ENCODE data around the gene AQP6.
"Not testable (repeated sequence)": the region's sequence is repeated elsewhere in the genome, so short reads cannot be mapped to it uniquely, and the experiment has no call there.

The AQP6 gene

DNA sequence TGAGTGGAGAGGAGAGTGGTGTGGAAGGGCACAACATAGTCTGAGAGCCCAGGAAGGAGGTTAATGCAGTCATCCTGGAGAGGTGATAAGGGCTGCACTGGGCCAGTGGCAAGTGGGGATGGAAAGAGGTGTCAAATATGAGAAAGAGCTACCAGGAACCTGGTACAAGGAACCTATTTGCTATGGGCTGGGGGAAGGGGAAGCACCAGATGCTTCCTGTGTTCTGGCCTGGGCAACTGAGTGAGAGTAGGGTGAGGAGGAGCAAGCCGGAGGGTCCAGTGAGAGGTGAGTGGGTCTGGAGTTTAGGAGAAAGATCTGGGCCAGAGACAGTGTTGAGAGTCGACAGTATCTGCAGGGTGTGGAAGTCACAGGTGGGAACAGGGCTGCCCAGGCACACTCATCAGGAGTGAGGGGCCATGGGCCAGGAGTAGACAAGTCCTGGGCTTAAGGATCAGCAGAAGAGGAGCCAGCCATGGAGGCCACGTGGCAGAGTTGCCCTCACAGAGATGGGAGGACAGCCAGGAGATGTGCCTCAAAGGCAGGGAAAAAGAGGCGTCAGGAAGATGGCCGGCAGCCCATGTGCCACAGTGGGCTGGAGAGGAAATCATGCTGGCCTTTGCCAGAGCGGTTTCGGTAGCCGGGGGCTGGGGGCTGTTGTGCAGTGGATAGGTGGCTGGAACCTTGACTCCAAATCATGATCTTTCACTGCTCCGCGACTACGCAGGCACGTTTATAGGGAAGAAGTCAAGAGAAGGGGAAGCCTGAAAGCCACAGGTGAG, 2.9 kb upstream of the AQP6 start:
- no peak for DNase-seq (ENCODE audit: low read depth, low spot score)

DNA sequence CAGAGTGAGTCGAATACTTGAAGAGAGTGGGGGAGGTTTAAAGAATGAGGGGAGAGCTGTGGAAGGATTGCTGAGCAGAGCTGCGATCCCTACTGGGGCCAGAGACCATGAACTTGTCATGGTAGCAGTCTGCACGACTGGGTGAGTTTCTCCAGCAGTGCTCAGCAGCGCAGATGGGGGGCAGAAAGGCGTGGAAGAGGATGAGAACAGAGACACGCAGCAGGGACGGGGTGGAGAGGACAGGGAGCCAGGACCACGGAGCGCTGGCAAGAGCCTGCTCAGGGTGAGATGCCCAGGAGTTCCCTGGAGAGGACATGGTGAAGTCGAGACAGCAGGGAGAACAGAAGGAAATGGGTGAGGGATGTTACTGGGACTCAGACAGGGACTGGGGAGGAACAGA, 2.1 kb upstream of the AQP6 start:
- no peak for DNase-seq (ENCODE audit: low read depth, low spot score)

DNA sequence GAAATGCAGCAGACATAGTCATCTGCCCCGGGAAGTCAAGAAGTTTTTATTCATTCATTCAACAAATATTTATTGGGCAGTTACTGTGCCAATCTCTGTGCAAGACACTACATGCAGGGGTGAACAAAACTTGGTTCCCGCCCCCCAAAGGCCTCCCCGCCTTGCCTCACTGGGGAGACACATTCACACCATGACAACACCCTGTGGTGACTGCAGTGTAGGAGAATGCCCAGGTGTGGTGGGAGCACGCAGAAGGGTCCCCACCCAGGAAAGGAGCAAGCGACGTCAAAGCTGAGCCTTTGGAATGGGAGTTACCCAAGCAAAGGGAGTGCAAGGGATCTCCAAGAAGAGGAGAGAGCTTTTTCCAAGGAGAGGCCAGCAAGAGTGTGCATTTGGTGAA, 1.6 kb upstream of the AQP6 start:
- DNase-seq (ENCODE audit: low read depth, low spot score) = no peak

DNA sequence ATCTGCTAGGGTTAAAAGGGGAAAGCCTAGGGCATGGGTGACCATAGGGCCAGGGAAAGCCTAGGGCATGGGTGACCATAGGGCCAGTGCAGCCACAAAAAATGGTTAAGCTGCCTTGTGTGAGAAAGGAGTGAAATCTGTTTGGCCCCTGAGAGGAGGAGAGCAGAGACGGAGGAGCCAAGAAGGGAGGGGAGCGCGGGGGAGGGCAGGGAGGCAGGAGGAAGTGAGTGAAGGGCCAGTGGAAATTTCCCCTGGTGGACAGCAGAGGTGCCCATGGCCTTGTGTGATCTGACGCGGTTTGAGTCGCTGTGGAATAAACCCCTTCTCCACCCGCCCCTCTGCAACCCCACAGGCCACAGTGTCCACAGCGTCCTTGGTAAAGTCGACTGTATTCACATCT, 618 bp upstream of the AQP6 start:
- DNase-seq (ENCODE audit: low read depth, low spot score) = no peak

DNA sequence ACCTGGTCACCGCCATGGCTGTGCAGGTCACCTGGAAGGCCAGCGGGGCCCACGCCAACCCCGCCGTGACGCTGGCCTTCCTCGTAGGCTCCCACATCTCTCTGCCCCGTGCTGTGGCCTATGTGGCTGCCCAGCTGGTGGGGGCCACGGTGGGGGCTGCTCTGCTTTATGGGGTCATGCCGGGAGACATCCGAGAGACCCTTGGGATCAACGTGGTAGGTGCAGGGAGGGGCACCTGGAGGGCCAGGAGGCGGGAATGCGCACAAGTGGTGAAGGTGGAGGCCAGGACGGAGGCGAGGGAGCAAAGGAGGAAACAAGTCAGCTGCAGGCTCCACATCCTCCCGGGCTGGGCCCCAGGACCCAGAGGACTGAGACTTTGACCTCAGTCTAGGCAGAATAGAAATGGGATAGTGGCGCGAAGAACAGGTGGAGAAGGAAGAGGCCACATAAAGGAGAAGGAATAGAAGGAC, 649 bp downstream of the AQP6 start:
- DNase-seq (ENCODE audit: low read depth, low spot score) = no peak

DNA sequence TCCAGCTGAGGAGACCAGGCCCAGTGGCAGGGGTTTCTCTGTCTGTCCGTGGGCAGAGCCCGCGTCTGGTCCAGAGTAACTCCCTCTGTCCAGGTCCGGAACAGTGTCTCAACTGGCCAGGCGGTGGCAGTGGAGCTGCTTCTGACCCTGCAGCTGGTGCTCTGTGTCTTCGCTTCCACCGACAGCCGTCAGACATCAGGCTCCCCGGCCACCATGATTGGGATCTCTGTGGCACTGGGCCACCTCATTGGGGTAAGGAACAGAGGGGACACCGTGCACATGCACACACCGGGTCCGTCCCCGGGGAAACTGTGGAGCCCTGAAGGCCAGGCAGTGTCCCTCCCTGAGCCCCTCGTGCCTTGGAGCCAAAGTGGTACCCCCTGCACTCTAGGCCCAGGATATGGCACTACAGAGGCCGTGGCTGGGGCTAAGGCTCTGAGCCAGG, 1.5 kb downstream of the AQP6 start:
- DNase-seq (ENCODE audit: low read depth, low spot score) = no peak

DNA sequence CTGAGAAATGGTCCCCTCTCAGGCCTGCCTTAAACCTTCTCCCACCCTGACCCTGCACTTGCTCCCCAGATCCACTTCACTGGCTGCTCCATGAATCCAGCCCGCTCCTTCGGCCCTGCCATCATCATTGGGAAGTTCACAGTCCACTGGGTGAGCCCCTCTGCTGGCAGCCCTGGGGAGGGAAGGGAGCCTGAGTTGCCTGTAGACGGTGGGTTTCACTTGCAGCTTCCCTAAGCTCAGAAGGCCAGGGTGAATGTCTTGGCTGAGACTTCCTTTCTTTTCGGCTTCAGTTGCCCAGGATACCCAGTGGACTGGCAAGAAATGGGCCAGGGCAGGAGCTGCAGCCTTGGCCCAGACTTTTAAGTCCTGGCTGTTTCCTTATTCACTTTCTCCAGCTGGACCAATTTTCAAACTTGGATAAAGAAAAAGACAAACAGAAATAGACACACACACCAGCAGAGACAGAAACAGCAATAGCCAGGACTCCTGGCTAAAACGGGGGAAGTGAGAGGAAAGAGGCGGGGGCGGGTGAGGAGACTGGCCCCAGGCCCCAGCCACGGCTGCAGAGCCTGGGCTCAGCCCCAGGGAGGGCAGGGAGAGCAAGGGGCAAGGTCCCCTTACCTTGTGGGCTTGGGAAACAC, 2.0 kb downstream of the AQP6 start:
- no peak for DNase-seq (ENCODE audit: low read depth, low spot score)

DNA sequence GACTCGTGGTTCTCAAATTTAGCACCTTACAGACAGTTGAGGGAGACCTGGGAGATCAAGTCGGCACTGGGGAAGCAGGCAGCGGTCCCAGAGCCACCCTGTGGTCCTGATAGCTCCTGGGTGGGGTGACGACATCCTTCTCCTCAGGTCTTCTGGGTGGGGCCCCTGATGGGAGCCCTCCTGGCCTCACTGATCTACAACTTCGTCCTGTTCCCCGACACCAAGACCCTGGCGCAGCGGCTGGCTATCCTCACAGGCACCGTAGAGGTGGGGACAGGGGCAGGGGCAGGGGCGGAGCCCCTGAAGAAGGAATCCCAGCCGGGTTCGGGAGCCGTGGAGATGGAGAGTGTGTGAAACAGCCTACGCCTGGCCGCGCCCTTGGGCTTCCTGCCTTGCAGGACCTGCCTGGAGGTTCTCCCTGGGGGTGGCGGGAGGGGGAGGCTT, 2.6 kb downstream of the AQP6 start:
- DNase-seq (ENCODE audit: low read depth, low spot score) = no peak

DNA sequence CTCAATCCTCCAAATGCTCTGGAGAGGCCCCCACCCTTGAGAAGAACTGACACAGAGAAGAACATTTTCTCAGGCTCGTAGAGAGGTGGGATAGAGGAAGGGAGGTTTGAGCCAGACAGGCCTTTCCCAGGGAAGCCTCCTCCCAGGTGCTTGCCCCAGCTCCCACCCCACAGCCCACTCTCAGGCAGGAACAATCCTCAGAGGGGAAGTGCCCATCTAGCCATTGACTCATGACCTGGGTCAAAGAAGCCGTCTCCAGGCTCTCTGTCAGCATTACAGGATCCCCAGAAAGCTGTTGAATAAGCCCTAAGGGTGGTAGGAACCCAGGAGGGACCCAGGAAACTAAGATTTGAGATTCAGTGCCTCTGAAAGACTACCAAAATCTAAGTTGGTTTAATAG, 3.8 kb downstream of the AQP6 start:
- no peak for DNase-seq (ENCODE audit: low read depth, low spot score)

DNA sequence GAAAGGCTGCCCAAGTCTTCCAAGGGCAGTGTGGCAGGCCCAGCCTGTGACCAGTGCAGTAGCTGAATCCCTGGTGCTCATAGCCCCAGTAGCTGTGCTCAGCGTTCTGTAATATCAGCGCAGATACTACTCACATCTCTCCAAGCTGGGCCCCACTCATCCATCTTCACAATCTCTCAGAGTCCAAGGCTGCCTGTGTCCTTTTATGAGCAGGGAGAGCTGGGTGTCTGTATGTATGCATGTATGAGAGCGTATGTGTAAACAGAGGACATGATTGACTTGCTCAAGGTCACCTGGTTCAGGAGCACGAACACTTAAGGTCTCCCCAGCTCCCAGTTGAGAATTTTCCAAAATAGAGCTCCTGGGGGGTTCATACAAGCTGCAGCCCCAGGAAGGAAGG, 5.4 kb downstream of the AQP6 start:
- no peak for DNase-seq (ENCODE audit: low read depth, low spot score)

DNA sequence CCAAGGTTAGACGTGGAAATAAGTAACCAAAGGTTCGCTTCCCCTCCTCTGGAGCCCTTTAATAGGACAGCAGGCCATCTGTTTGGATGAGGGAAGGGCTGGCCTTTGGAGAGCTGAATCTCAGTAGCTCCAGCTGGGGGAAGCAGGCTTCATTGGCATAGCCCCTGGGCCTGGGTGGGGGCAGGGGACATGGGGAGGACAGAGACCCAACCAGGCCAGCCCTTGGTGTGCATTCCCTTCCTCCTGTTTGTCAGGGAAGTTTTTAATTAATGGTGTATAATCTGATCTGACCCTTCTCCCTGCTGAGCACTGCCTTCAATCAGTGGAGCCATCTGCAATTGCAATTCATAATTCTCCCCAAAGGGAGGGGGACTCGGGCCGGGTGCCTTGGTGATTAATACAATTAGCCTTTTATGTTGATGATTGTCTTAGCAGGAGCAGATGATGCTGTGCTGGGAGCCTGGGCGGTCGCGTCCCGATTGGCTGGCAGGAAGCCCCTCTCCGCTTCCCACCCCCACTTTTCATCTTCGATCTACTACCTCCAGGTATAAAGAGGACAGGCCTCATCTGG, 6.4 kb downstream of the AQP6 start:
- DNase-seq (ENCODE audit: low read depth, low spot score) = no peak

DNA sequence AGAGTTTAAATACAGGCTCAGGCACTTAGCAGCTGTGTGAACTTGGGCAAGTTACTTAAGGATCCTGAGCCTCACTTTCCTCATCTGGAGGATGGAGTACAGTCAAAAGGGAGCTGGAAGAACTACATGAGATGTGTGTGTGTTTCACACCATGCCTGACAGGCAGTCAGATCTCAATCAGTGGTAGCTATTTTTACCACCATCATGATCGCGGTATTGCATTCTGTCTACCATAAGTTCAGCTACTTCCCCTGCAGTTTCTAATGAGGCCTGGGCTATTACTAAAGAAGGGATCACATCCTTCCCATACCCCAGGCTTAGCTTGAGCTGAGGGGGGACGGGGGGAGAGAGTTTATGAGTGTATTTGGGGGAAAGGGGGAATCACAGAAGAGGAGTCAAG, 7.0 kb downstream of the AQP6 start:
- no peak for DNase-seq (ENCODE audit: low read depth, low spot score)

DNA sequence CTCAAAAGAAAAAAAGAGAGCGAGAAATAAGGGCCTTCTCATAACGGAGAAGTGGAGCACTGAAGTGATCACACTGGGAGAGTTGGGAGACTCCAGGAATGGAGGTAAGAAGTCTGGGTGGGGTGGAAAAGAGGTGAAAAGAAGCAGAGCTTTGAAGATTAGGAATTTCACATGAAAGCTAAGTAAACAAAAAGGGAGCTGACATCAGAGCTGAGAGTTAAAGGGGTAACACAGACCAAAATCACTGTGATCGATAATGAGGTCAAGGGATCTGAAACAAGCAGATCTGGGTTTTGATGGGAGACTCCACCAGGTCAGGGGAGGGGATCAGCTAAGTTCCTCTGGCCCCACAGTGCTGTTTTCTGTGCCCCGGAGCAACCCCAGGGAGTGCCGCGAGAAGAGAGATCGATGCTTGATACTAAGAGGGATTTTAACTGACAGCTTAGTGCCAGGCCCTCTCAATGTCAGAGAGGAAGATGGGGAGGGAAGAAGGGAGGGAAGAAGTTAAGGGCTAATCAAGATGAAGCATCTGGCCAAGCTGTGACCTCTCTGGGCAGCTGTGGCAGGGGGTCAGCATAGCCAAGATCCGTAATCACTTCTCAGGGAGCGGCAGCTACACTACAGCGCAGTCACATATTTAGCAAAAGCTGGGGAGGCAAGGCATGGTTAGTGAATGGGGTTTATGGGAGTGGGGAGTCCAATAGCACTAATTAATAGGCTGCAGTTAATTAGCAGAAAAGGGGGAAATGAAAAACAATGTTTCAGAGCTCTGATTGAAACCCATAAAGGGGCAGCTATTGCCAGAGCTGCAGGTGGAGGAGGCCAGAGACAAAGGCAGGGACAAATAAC, 8.0 kb downstream of the AQP6 start:
- DNase-seq (ENCODE audit: low read depth, low spot score) = no peak

DNA sequence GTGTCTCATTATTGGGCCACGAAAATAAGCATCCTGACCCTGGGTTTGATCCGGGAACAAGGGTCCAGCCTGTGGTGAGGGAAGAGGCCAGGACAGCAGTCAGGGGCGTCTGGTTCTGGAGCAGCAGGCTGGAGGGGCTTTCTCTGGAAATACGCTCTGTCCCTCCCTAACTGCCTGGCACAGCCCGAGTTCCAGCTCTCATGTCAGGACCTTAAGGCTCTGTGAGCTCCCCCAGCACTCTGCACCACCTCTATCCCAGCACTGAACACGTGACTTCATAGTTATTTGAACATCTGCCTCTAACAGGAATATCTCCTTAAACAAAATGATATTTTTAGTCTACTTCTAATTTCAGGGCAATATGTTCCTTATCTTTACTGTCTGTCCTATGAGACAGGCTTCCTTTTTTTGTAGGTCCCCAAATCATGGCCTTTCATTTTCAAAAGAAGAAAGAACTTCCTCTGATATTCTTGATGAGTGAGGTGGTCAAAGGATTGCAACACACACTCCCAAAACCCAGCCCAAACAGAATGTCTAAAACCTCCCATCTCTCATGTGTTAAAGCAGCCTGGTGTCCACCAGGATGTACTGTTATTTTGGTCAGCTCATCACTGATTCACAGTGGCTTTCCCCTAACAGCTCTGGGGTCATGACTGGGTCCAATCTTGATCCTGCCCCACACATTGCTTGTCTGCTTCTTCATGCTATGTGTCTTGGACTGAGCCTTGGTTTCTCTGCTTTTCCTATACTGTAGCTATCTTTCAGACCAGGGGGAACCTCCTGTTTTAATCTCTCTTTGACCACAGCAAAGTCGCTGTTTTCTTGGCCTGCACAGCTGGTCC, 9.7 kb downstream of the AQP6 start:
- no peak for DNase-seq (ENCODE audit: low read depth, low spot score)

DNA sequence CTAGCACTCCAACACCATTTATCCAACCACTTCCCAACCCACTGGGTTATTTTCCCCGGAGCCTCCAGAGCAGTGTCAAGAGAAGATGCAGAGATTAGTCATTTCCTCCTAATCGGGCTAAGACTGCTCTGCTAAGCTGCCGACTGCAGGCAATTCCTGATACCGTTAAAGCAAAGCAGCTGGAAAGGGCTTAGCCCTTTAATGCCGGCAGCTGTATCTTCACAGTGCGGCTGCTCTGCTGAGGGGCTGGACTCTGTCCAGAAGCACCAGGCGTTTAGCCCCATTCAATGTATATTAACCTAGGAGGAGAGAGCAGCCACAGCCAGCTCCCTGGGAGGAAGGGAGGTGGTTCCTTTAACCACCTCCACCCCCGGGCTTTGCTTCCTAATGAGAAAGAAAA, 11.1 kb downstream of the AQP6 start:
- peak; percentile 56 for DNase-seq (ENCODE audit: low read depth, low spot score)

DNA sequence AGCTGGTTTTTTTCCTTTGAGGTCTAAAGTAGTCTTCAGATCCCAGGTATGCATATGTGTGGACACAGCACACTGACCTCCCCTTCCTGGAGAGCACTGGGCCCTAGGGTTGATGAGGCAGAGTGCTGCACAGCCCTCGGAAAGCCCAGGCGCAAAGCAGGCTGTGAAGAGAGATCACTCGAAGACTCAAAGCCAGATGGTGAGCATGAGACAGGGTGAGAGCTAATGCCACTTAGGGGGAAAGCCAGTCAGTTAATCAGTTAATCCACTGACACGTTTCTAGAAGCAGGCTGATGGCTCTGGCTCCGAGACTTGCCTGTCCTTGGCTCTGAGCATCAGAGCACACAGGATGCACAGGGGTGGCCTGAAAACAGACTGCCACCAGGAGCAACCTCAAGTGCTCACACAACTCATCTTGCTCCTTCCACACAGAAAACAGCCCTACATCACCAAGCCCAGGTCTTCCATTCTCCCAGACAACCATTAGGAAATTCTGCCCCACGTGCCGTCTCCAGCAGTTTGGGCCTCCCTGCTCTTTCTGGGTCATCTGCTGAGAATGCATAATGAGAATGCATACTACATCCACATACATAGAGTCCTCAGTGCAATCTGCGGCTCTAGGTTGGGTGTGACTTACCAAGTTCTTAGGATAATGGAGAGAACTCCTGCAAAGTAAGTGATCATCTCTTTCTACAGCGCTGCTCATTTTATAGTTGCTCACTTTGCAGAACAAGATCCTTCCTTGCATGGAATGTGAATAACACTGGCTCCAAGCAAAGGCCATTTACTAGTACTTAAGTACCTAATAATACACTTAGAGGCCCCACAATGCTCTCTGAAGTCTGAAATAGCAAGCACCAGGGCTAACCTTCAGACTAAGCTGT, 12.0 kb downstream of the AQP6 start:
- no peak for DNase-seq (ENCODE audit: low read depth, low spot score)

DNA sequence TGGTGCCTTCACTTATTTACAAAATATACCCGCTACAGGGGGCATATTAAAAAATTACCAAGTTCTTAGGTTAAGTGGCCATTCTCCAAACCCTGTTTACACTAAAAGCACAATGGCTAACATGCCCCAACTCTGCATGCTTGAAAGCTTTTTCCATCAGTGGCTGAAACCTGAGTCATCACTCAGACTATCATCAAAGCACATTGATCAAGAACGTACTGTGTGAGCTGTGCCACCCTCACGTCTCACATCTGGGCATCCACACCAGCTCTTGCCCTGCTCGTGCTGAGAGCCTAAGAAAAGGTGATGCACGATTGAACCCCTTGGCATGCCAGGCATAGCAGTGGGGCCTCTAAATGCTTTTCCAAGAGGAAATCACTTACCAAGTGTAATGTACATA, 13.2 kb downstream of the AQP6 start:
- no peak for DNase-seq (ENCODE audit: low read depth, low spot score)

DNA sequence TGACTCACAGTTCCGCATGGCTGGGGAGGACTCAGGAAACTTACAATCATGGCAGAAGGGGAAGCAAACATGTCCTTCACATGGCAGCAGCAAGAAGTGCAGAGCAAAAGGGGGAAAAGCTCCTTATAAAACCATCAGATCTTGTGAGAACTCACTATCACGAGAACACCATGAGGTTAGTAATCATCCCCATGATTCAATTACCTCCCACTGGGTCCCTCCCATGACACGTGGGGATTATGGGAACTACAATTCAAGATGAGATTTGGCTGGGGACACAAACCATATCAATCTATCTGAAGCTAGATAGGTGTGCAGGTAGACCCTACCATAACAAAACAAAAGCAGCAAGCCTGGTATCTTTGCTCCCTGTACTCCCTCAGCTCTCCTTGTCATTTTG, 13.7 kb downstream of the AQP6 start:
- DNase-seq (ENCODE audit: low read depth, low spot score) = not testable (repeated sequence)

DNA sequence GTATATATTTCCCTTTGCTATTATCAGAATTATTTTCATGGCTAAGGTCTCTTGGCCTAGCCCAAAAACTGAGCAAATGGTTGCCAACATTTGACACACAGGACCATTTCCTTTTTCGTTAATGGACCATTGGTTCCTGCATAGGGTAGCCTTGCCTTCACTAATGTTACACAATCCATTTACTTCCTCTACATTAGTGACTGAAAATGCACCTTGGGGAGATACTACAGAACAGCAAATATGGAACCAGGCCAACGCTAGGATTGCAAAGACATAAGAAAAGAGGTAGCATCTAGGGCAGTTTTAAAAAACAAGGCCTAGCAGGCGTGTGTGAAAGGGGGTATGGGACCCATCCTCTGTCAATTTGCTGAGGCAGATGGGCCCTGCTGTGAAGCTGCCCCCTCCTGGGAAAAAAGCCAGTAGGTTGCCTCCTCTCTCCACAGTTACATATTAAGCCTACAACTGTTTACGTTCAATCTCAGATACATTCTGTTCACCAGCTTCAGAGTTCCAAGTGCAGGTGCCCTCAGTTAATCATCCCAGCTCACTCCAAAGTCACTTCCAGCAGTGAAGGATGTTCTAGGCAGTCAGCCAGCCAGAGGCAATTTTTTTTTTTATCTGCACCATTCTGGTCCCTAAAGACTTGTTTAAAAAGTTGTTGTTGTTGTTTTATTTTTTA, 15.0 kb downstream of the AQP6 start:
- DNase-seq (ENCODE audit: low read depth, low spot score) = no peak

All from brain pericyte (primary cell).